ENCODE data around the gene OR52E6.

OR52E6 gene

DNA sequence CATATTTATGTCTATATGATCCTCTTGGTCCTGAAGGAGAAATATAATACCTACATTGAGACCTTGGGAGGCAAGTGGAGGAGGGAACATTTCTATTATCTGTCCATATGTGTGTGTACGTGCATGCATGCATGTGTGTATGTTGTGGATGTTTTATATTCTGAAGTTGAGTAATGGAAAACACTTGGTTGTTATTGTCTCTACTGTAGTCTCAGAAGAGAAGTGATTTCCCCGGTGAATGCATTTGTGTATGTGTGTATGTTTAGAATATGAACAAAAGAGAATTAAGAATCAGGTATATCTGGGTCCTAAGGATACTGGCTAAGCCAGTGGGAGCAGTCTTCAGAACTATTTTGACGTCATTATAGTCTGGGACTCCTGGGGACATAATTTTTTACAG is 50.5 kb downstream of the OR52E6 start, which contains the start of gene OR52N1:
Gene OR52N1, minus strand, starts transcription at position 101 of the 400 bp plus-strand sequence. CDS start 2,449 bp downstream, outside the sequence.
- DNase-seq: no peak
